ENCODE results near the gene RHOF. TPM values are rescaled to one million over a fixed set of nuclear protein-coding genes. Genes with fewer than 3 reads are reported as not detected.
"Not testable (repeated sequence)": the region's sequence is repeated elsewhere in the genome, so short reads cannot be mapped to it uniquely, and the experiment has no call there.

The RHOF gene
- polyA plus RNA-seq, 1 of the 3 experiments (the other 2 are of a cell fraction), result 5.0 TPM

GRCh38 chr12:121762269-121762668, 31.2 kb downstream of the RHOF start:
- H3K79me2 ChIP-seq (ENCODE audit: insufficient read depth), result no peaks in the 10 kb centered on the region
- H3F3A ChIP-seq (replicated peaks; ENCODE audit: insufficient read depth), result peaks cover 8% of the 10 kb centered on the region
- no peaks in the 10 kb centered on the region for H4K20me1 ChIP-seq (ENCODE audit: insufficient read depth)
- ChIA-PET CTCF (interaction anchor here (0.6 kb wide), 1 partner anchor 32 kb away, joined by 3 read pairs; the partner anchor contains the start of gene RHOF), POLR2A (no interaction called here)
- H3K36me3 ChIP-seq (replicated peaks in 1 of 2; ENCODE audit: control insufficient read depth in 1 of 2, insufficient read depth in 2 of 2, low read length in 1 of 2), result peaks cover 0 to 4% of the 10 kb centered on the region in 2 experiments
- no peak overlapping the region for H3K4me2 ChIP-seq
- no peaks in the 10 kb centered on the region for H3K9me3 ChIP-seq
- no peaks in the 10 kb centered on the region for H3K27me3 ChIP-seq (ENCODE audit: insufficient read depth)
- H3K27ac ChIP-seq (ENCODE audit: low read depth in 2 of 2, low read length in 1 of 2), result no peak overlapping the region
- 88% methylated on average over 6 of the region's 6 CpGs for WGBS (ENCODE audit: low lambda C conversion rate)
- no peak overlapping the region for H3K9ac ChIP-seq
- H2AFZ ChIP-seq (ENCODE audit: low read depth), result no peak overlapping the region
- H3K4me1 ChIP-seq (ENCODE audit: control insufficient read depth in 1 of 2, insufficient read depth in 2 of 2, low read depth in 1 of 2, low read length in 1 of 2), result peaks cover 14 to 17% of the 10 kb centered on the region in 2 experiments; a peak in 1 of 4 replicates
- no peak for DNase-seq
- no peaks in the 10 kb centered on the region for H3K9me2 ChIP-seq
- H3K4me3 ChIP-seq (ENCODE audit: low read depth in 2 of 2, low read length in 1 of 2), result no peak overlapping the region
- TF ChIP-seq JUND (IDR thresholded peaks at IDR 0.05) (no peak), EP300 (IDR thresholded peaks at IDR 0.05; ENCODE audit: borderline replicate concordance in 1 of 2, low read depth in 1 of 2, low read length in 1 of 2) (no peak), GATA2 (CRISPR knock-in tag; IDR thresholded peaks at IDR 0.05) (no peak), RCOR1 (IDR thresholded peaks at IDR 0.05; ENCODE audit: low read length) (no peak), RAD21 (IDR thresholded peaks at IDR 0.05; ENCODE audit: low read length) (no peak), SIN3A (IDR thresholded peaks at IDR 0.05; ENCODE audit: borderline replicate concordance, low read depth, low read length) (no peak), IRF3 (IDR thresholded peaks at IDR 0.05; ENCODE audit: low read depth, low read length) (no peak), CTCF (IDR thresholded peaks at IDR 0.05) (no peak), GABPA (IDR thresholded peaks at IDR 0.05; ENCODE audit: low read depth) (no peak), TCF12 (IDR thresholded peaks at IDR 0.05) (no peak), NRF1 (IDR thresholded peaks at IDR 0.05; ENCODE audit: low read depth, low read length) (no peak), SMC3 (IDR thresholded peaks at IDR 0.05; ENCODE audit: low read depth, low read length) (no peak), TAF1 (IDR thresholded peaks at IDR 0.05; ENCODE audit: borderline replicate concordance, low read depth, low read length) (no peak), CHD2 (IDR thresholded peaks at IDR 0.05; ENCODE audit: low read length, partially characterized antibody) (no peak), RFX5 (IDR thresholded peaks at IDR 0.05; ENCODE audit: low read length) (no peak)

GRCh38 chr12:121758536-121758935, 35.0 kb downstream of the RHOF start:
- DNase-seq; H3K36me3 ChIP-seq (replicated peaks in 1 of 2; ENCODE audit: control insufficient read depth in 1 of 2, insufficient read depth in 2 of 2, low read length in 1 of 2); H3K27me3 ChIP-seq (ENCODE audit: insufficient read depth); H2AFZ ChIP-seq (ENCODE audit: low read depth); H4K20me1 ChIP-seq (ENCODE audit: insufficient read depth); H3K79me2 ChIP-seq (ENCODE audit: insufficient read depth); H3K9me2 ChIP-seq; POLR2A ChIA-PET; H3K9me3 ChIP-seq; H3K9ac ChIP-seq; H3K27ac ChIP-seq (ENCODE audit: low read depth in 2 of 2, low read length in 1 of 2); H3K4me1 ChIP-seq (ENCODE audit: control insufficient read depth in 1 of 2, insufficient read depth in 2 of 2, low read depth in 1 of 2, low read length in 1 of 2); H3F3A ChIP-seq (replicated peaks; ENCODE audit: insufficient read depth); H3K4me3 ChIP-seq (ENCODE audit: low read depth in 2 of 2, low read length in 1 of 2); H3K4me2 ChIP-seq: not testable (repeated sequence)
- 96% methylated on average over 9 of the region's 22 CpGs for WGBS (ENCODE audit: low lambda C conversion rate)
- CTCF ChIA-PET, result interaction anchor here (0.6 kb wide), 1 partner anchor 88 kb away, joined by 3 read pairs; no protein-coding TSS in a partner anchor

Data from SK-N-SH (cell line).